NCI-H2227 (cell line): ENCODE results near the gene GSG1.

Experiments
- DNase-seq: peaks from one replicate; lab custom pipeline; 2025; ENCODE audit not compliant: unreplicated experiment; lab: John Stamatoyannopoulos, UW

The GSG1 gene

DNA sequence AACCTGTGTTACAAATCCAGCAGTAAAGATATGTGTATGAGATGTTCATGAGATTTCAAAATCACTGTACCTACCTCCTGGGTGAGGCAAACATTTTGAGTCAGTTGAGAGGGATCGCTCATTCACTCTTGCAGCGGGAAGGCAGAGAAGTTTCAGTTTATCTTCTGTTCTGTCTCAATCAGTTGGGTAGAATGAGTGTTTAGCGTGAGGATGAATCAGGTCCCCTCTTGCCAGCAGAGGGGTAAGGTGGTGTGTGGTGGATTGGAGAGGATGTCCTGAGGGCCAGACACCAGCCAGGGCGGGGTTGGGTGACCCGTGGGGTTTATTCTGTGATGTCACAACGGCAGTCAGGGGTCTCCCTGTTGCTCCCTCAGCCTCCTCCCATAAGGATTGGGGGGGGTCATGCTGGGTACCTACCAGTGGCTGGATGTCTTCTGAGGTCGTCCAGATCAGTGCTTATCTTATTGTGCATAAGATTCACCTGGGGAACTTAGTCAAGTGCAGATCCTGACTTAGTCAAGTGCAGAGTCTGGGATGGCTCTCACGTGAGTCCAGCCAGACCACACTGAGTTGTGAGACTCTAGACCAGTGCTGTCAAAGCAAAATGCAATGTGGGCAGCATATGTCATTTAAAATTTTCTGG is at the start of gene GSG1:
Gene GSG1, minus strand, starts transcription at position 277 of the 643 bp plus-strand sequence. Its CDS starts 155 bp downstream, at position 122.
- DNase-seq, result no peak

- no peak for DNase-seq
These were observed 49.7 kb upstream of the GSG1 start for GRCh38 chr12:13153180-13153579.

DNA sequence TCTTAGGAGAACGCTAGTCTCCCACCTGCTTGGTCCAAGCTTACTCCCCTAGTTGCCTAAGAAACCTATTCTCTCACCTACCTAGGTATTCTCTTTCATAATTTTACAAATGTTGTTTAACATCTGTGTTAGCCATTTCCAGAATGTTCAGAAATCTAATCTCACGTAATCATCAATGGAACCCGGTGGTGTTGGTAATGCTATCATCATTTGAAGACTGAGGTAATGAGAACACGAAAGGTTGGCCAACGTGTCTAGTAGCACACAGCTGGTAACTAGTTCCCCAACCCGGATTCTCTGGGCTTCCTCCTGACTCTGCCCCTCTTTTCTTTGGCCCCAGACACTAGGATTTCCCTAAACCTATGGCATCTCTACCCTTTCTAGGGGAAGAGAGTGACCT is 49.3 kb upstream of the GSG1 start:
- DNase-seq, result no peak

GRCh38 chr12:13152281-13152680 is 48.8 kb upstream of the GSG1 start:
- no peak for DNase-seq

GRCh38 chr12:13149411-13149810 is 45.9 kb upstream of the GSG1 start:
- no peak for DNase-seq

GRCh38 chr12:13148485-13148847 is 45.0 kb upstream of the GSG1 start:
- DNase-seq, result no peak

- no peak for DNase-seq
These were observed 44.4 kb upstream of the GSG1 start for GRCh38 chr12:13147688-13148484.

DNA sequence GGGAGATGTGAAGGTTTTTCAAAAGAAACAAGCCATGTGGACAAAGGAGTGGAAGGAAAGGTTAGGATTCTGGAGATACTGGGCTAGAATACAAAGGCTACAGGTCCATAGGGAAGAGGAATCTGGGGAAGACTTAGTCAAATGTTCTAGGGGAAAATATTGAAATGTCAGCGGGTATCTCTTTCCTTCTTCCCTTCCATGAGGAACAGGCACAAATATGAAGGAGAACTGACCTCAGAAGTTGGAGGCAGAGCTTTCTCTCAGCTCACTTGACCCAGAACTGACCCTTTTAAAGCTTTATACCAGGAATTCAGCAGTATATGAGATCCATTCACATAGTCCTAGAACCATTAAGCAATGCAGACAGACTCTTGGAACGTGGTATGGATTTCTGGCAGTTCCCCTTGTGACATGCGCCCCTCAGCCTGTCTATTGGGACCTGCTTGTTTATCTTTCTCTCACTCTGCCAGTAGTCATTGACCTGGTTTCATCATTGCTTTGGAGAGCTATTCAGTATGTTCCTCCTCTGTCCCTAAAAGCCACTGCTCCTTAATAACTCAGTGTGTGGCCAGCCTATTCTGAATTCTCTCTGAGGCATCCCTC is 43.0 kb upstream of the GSG1 start:
- DNase-seq, result no peak

DNA sequence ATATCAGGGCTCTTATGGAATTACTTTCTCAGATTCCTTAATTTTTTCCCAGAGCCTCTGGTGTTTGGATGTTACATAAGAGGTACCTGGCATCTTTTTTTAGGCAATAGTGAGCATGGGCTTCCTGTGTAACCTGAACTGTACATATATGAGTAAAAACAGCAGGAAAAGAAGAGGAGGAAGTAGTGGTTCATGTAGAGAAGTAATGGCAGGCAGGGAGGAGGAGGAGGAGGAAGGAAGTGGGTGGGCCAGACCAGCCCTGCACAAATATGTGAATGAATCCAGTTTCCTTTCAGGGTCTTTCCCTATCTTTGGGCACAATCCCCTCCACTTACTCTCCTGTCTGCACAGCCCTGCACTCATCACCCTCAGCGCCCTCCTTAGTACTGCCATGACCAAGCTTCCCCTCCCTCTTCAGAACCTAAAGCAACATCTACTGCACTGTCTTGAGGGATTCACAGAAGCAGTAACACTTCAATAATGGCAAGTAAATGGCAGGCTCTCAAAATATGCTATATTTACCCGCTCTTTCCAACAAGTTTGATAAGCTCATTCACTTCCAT is 40.9 kb upstream of the GSG1 start:
- DNase-seq, result no peak

DNA sequence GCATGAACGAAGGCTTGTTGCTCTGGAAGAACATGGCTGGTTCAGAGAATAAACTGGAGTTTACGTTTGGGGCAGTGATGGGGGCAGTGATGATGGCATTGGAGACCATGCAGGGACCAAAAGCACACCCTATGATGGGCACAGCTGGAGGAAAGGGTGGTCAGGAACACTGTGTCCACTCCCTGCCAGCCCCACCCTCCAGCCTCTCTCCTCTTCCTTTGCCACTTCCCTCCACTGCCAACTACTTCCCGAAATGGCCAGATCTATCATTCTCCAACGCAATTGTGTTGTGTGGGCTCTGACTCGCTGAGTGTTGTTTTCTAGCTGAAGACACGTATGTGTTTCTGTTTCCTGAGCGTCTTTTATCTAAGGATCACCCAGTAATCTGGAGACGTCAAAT is 39.3 kb upstream of the GSG1 start:
- no peak for DNase-seq

DNA sequence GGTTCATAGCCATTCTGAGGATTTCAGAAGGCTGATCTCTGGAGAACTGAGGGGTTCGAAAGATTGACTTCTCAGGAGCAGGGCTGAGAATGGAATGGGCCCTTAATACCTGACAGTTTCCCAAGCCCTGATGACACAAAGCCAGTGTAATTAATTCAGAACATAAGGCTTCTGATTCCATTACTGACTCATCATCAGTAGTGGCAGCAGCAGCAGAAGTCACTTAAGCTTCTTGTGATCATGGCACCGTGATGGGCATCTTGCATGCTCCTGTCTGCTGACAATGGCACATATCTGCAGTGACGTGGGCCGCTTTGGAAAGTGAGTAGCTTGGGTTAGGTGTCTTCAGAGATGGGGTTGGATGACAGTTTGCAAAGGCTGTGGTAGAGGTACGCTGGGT is 38.2 kb upstream of the GSG1 start:
- no peak for DNase-seq

DNA sequence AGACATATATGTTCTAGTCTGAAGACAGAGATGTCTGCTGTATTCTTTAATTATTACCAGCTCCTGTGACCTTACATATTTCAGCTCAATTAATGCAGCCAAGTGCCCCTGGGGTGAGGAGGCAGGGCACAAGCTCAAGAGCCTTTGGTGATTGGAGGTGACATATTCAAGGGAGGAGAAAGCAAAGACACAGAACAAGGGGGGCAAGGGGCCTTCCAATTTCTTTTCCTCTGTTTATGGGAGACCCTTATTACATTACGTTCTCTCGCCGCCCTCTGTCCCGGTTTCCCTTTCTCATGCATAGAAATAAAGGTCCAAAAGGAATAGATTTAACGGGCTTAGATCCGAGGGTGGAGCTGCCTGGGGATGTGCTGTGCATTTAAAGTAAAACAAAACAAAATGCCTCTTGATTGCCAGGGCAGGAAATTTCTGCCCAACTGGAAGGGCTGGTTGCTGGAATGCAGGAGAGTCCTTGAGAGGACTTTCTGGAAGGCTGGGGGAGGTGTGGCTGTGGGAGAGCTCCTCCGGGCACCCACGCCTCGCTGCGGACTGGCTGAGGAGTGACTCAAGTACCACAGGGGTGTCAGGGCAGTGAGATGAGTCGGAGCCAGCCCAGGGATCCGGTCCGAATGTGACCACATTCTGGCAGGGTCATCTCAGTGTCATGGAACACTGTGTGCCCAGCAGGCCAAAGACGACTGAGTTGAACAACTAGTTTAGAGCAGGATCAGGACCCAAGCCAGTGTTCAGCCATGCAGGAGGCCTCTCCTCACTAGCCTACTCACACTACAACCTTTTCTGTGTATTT is 32.1 kb upstream of the GSG1 start:
- DNase-seq, result no peak

- DNase-seq, result no peak
These were observed 30.4 kb upstream of the GSG1 start for GRCh38 chr12:13133886-13134285.

DNA sequence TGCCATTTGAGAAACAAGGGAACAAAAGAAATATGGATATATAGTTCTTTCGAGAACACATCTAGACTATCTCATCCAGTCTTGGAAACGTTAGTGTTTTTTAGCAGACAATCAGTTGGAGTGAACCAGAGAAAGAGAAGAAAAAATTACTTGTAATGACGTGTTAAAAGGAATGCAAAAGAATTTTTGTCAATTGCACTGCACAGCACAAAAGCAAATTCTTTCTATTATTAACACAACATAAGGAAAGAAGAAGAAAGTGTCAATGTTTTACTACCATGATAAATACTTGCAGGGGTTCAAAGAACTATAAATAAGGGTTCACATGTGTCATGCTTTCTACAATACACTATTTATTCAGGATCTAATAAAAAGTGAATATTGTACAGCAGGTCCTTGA is 27.5 kb upstream of the GSG1 start:
- no peak for DNase-seq

GRCh38 chr12:13128291-13128965 is 25.0 kb upstream of the GSG1 start:
- no peak for DNase-seq

DNA sequence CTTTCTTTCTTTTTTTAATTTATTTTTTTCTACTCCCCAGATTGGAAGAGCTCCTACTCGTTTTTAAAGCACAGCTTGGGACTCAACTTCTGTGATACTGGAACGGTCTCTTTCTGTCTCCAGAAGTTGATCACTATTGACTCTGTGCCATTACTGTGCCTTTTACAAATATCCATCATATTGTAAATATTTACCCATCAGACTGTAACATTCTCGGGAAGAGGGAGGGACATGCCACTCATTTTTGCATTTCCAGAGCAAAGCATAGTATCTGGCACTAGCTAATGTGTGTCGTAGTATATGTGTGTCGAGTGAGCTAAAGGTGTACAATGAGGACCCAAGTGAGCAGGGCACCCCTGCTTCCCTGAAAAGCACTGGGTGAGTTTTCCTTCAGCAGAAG is 24.0 kb upstream of the GSG1 start:
- no peak for DNase-seq

DNA sequence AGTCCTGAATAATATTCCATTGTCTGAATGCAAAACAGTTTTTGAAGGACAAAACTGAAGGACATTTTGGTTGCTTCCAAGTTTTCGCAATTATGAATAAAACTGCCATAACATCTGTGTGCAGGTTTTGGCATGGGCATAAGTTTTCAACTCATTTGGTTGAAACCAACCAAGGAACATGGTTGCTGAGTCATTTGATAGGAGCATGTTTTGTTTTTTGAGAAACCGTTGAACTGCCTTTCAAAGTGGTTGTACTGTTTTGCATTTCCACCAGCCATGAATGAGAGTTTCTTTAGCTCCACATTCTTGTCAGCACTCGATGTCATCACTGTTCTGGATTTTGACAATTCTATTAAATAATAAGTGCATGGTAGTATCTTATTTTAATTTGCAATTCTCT is 23.0 kb upstream of the GSG1 start:
- DNase-seq, result no peak

- DNase-seq, result no peak
These were observed 22.5 kb upstream of the GSG1 start for GRCh38 chr12:13125996-13126395.

- DNase-seq, result no peak
These were observed 21.4 kb upstream of the GSG1 start for GRCh38 chr12:13124656-13125505.

GRCh38 chr12:13121568-13121967 is 18.1 kb upstream of the GSG1 start:
- no peak for DNase-seq
